Spleen (tissue), 7 donors: ENCODE data around the gene SLN.

Source experiments
- POLR2AphosphoS5 ChIP-seq, 3 donors: sonication (generic); formaldehyde crosslinking; IDR thresholded peaks; one replicate each; pipeline ENCODE4 v1.5.1; 2017; ENCODE audit warnings: antibody characterized with exemption in 3 of 3
- TF ChIP-seq, protein P1 (sequence below), 11 experiments: fragments of 200-600 bp in 7 of 11; fragments of 450-650 bp in 4 of 11; sonication (generic) in 4 of 11; IDR thresholded peaks in 8 of 11; conservative IDR thresholded peaks in 3 of 11; 1 replicate in 7 of 11; 2 replicates in 4 of 11; pipeline versions ENCODE4 v1.4.0 to v1.8.0; 2016 to 2021; ENCODE audit warnings: antibody characterized with exemption in 11 of 11, inconsistent platforms in 4 of 11, mild to moderate bottlenecking in 1 of 11
- donor health status: DM: no; HTN: no; CAD: no; lungs with moderate emphysema.
- donor health status: DM: no; HTN: no; CAD: no.
- donor health status: DM: no; HTN: no; CAD: no.

DNA sequence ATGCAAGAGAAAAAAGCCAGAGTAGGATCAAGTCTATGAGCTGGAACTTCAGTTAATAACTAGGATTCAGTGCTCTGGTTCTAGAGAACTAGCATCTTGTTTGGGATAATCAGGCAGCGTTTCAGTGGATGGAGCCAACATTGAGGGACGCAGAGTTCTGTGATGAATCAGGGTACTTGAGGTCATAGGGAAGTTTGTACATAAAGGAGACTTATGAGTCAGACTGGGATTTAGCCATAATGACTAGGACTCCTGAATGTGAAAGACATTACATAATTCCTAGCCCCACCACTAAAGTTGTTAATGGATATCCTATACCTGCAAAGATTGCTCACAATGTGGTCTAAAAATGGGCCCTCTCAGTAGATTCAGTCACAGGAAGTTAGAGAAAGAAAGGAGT lies 6.8 kb downstream of the SLN start:
- TF ChIP-seq, protein P1, sequence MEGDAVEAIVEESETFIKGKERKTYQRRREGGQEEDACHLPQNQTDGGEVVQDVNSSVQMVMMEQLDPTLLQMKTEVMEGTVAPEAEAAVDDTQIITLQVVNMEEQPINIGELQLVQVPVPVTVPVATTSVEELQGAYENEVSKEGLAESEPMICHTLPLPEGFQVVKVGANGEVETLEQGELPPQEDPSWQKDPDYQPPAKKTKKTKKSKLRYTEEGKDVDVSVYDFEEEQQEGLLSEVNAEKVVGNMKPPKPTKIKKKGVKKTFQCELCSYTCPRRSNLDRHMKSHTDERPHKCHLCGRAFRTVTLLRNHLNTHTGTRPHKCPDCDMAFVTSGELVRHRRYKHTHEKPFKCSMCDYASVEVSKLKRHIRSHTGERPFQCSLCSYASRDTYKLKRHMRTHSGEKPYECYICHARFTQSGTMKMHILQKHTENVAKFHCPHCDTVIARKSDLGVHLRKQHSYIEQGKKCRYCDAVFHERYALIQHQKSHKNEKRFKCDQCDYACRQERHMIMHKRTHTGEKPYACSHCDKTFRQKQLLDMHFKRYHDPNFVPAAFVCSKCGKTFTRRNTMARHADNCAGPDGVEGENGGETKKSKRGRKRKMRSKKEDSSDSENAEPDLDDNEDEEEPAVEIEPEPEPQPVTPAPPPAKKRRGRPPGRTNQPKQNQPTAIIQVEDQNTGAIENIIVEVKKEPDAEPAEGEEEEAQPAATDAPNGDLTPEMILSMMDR (IDR thresholded peaks at IDR 0.05 in 8 of 11, conservative IDR thresholded peaks at IDR 0.05 in 3 of 11): no peak
- no peak for TF ChIP-seq POLR2AphosphoS5 (IDR thresholded peaks at IDR 0.05)
